ENCODE data around the gene ATRN.
"Not testable (repeated sequence)": the region's sequence is repeated elsewhere in the genome, so short reads cannot be mapped to it uniquely, and the experiment has no call there.

The ATRN gene

DNA sequence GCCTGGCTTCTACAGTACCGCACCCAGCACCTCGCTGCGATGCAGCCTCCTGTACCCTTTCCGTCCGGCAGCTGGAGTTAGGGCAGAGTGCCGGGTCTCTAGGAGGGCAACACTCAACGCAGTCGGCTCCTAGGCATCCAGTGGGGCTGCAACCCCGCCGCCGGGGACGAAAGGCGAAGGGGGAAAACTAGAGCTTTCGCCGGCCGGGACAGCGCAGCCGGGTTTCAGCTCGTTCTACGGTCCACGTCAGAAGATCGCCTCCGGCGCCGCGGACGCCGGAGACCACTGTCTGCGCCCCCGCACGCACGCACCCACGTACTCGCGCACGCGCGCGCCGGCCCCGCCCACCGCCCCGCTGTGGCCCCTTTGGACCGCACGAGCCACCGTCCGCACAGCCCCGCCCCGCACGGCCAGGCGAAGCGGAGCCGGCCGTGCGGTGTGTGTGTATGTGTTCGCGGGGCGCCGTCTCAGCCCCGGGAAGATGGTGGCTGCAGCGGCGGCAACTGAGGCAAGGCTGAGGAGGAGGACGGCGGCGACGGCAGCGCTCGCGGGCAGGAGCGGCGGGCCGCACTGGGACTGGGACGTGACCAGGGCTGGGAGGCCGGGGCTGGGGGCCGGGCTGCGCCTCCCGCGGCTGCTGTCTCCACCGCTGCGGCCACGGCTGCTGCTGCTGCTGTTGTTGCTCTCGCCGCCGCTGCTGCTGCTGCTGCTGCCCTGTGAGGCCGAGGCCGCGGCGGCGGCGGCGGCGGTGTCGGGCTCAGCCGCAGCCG is at the start of gene ATRN:
ATRN (plus strand) TSS at position 392 of the 770 bp plus-strand sequence; CDS start at position 482, 90 bp downstream.
- peak; percentile 70 for DNase-seq (ENCODE audit: low read depth)

DNA sequence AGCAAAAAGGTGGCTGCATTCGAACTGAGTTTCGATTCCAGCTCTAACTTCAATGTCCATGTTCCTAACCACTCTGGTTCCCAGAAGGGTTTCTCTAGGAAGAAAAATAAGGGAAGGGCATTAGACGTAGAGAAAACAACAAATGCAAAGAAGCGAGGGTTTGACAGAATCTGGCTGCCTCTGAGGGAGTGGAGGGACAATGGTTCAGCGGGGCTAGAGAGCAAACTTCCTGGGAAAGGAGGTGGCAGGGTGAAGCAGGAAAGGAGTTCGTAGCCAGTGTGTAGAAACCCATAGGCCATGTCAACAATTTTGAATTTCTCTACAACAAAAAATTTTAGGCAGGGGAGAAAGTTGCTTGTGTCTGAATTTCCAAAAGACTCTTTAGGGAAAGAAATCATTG is 48.8 kb upstream of the ATRN start:
- DNase-seq (ENCODE audit: low read depth), result no peak

DNA sequence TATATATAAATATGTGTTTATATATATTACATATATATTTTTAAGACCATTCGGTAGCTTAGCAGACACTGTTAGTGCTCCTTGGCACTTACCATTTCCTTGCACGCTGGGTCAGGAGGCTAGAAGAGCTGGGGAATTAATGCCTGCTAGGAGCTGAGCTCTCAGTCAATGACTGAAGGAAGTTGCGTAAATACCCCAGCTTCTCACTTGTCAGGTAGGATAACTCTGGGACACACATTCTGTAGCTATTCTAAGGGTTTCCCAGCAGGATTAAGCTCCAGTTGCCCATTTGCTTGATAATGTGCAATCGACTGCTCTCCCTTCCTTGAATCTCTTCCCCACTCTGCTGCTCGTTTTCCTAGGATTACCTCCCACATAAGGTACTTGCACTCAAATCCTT is 47.7 kb upstream of the ATRN start:
- no peak for DNase-seq (ENCODE audit: low read depth)

DNA sequence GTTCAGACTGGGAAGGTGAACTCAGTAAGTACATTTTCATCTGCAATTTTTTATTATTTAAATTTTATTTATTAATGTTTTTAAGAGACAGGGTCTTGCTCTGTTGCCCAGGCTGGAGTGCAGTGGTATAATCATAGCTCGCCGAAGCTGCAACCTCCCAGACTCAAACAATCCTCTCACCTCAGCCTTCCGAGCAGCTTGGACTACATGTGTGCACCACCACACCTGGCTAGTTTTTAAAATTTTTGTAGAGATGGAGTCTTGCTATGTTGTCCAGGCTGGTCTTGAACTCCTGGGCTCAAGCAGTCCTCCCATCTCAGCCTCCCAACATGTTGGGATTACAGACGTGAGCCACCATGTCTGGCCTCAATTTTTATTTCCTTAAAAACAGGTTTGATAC is 44.1 kb upstream of the ATRN start:
- not testable (repeated sequence) for DNase-seq (ENCODE audit: low read depth)

DNA sequence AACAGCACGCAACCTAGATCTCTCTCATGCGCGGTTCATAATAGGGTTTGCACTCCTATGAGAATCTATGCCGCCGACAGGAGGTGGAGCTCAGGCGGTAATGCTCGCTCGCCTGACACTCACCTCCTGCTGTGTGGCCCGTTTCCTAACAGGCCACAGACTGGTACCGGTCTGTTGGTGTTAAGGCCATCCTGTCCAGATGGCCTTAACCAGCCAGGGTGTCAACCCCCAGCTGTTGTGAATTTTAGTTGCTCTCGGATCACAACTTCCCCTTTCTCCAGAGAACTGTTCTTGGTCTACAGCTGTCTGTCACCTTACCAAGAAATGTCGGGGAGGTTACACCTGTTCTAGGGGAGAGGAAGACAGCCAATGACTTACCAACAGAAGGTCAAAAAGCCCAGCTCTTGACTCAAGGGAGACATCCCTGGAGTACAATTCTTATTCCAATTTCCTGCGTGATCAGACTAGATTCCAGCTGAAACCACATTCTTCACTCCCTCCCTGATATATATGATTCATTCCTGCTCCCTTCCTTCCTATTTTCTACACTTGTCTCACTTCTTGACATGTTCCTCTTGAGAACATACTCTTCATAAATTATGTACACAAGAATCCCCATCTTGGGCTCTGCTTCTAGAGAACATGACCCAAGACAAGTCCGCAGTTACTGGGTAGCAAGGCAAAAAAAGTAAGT is 40.3 kb upstream of the ATRN start:
- no peak for DNase-seq (ENCODE audit: low read depth)

DNA sequence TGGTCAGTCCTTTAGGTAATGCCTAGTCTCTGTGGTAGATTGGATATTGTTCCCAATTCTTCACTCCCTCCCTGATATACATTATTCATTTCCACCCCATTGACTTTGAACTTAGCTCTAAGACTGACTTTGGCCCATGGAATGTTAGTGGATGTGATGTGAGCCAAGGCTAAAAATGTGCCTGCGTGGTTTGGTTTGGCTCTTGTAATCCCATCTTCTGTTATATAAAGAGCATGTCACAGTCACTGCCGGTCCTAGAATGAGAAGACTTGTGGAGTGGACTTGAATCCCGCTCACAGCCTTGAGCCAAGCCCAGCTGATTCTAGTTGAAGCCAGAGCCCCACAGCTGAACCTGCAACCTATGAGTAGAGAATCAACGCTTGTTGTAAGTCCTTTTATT is 39.7 kb upstream of the ATRN start:
- DNase-seq (ENCODE audit: low read depth), result no peak

DNA sequence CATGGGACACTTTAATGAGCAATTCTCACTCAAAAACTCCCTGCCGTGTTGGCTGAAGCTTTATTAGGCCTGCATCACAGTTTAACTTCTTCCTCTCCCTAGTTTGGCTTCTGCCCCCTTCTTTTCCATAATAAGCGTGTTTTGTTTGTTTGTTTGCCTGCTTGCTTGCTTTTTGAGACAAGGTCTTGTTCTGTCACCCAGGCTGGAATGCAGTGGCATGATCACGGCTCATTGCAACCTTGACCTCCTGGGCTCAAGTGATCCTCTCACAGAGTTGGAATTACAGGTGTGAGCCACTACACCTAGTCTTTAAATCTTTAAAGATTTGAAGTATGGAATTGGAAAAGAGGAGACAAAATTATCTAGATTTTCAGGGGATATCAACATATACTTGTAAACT is 38.0 kb upstream of the ATRN start:
- DNase-seq (ENCODE audit: low read depth), result no peak

DNA sequence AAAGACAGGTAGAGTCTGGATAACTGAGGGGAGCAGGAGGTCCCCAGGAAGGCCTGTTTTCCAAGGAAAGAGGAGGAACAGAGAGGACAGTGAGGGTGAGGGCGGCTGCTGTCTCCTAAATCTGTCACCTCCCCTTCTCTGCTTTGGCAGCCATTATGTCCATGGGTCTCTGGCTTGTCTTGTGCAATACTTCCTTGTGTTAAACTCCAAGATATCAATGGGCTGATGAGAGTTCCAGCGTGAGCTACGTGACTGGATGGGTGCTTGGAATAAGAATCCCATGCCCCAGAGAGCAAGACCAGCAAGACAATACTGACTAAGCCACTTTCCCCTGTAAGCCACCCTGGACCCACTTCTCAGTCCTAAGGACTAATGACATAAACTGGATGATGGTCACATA is 37.1 kb upstream of the ATRN start:
- no peak for DNase-seq (ENCODE audit: low read depth)

DNA sequence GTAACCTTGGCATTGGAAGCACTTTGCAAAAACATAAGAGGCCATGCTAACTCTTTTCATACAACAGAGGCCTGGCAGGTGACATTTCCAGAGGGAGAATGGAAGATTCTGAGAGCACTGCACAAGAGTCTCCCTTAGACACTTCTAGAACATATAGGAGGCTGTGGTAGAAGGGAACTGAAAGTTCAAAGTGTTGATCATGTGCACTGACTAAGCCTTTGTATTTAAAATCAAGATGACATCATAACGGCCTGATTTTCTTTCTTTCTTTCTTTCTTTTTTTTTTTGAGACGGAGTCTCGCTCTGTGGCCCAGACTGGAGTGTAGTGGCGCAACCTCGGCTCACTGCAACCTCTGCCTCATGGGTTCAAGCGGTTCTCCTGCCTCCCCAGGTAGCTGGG is 36.6 kb upstream of the ATRN start:
- DNase-seq (ENCODE audit: low read depth), result no peak

DNA sequence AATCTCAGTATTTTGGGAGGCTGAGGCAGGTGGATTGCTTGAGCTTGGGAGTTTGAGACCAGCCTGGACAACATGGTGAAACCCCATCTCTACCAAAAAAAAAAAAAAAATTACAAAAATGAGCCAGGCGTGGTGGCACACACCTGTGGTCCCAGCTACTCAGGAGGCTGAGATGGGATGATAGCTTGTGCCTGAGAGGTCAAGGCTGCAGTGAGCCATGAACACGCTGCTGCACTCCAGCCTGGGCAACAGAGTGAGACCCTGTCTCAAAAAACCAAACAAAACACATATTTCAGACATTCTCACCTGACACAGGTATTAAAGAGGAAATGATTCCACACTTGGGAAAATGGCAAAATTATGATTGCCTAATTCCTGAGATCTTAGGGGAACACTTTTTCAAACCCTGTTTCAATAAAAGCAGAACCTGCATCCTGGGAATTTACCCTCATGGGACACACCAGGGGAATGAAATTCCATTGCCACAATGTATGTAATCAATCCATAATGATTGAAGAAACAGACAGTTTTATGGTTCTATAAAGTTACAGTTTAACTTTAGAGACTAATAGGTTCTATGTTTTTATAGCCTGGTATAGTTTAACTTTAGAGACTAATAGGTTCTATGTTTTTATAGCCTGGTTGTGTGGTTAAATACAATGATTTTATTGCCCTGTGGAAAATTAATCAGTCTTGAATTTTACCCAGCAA is 33.8 kb upstream of the ATRN start:
- DNase-seq (ENCODE audit: low read depth), result no peak

DNA sequence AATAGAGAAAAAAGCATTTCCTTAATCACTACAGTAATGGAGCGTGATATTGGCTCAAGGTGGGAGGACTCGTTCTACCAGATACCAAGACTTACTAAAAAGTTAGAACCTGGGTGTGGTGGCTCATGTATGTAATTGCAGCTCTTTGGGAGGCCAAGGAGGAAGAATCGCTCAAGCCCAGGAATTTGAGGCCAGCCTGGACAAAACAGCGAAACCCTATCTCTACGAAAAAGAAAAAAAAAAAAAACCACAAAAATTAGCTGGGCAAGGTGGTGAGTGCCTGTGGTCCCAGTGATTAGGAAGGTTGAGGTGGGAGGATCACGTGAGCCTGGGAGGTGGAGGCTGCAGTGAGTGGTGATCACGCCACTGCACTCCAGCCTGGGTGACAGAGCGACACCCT is 24.0 kb upstream of the ATRN start:
- DNase-seq (ENCODE audit: low read depth), result no peak

DNA sequence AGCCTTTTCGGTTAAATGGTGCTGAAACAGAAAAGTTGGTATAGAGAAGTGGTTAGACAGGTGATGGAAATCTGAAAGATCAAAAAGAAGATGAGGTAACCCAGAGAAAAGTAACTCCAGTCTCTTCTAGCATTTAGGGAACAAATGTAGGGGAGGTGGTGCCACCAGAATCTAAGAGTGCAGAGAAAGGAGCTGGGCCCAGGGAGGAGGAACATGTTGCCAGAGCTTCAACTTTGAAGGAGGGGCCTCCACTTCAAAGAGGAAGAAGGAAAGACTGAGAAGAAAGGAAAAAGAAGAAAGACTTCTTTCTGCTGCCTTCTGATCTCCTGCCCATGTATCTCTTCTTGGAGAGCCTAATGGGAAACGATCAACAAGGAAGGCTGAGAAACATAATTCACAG is 23.5 kb upstream of the ATRN start:
- DNase-seq (ENCODE audit: low read depth), result no peak

DNA sequence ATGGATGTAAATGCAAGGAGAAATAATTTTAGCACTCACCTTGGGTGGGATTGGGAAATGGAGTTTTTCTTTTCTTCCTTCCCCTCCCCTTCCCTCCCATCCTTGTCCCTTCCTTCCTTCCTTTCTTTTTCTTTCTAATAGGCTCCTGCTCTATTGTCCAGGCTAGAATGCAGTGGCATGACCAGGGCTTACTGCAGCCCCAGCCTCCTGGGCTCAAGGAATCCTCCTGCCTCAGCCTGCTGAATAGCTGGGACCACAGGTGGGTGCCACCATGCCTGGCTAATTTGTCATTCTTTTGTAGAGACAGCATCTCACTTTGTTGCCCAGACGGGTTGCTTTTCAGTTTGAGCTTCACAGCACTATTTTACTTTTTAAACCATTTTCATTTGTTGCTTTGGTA is 21.5 kb upstream of the ATRN start:
- DNase-seq (ENCODE audit: low read depth), result no peak

DNA sequence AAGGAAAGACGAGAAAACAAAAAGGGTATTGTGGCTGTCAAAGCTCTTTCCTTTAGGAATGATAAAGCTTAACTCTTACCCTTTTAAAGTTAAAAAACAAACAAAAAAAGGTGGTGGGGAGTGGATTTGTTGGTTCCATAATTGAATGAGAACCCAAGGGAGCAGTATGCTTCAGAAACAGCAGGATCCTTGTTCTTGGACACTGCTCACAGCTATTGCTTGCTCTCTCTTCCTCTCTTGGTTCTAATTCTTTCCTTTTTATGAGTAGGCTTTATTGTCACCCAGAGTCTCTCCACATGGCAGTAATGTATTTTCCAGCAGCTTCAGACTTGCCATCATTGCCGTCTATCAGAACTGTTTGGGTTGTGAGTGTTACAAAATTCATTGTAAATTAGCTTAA is 18.7 kb upstream of the ATRN start:
- no peak for DNase-seq (ENCODE audit: low read depth)

DNA sequence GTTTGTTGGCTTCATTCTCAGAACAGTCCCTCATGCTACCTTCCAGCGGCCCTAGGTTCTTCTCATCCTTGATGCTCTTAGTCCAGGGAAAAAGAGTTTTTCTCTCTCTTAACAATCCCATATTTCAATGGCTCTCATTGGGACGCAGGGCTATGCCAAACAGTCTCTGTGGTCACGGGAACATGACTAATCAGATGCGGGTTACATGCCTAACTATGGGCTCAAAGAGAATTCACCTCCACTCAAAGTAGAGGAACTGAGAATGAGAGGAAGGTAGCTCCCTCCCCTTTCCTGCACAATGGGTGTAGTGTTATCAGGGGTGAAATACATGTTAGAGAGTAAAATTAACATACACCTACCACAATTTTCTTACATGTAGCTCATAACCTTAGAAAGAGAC is 18.1 kb upstream of the ATRN start:
- DNase-seq (ENCODE audit: low read depth), result no peak

DNA sequence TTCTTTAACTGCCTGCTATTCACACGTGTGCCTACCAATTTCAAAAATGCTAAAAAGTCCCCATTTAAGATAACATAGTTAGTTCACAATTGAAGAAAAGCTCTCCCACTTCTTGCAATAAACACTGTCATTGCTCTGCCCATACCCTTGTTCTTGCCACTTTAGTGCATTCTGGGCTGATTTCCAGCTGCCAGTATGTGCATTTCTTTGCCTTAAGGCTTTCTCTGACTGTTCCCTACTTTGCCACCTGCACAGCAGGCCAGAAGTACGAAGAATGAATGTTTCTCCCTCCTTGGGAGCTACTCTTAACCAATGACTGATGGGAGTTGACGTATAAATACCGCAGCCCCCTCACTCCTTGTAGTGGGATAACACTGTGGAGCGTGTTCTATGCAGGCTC is 16.0 kb upstream of the ATRN start:
- DNase-seq (ENCODE audit: low read depth), result no peak

DNA sequence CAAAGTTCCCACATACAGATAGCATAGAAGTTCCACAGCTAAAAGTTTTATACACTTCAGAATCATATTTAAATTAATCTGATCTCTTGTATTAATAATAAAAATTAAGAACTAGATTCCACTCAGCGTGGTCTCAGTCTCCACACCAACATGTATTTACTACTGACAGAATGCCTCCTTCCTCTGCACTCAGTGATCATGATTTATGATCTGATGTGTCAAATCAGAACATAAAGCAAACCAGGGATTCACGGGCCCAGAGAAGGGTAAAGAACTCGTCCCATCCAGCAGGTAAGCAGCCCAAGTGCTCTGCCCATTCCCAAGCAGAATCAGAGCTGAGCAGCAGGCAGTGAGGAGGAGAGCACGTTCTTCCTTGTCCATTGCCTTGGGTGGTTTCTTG is 14.2 kb upstream of the ATRN start:
- DNase-seq (ENCODE audit: low read depth), result no peak

DNA sequence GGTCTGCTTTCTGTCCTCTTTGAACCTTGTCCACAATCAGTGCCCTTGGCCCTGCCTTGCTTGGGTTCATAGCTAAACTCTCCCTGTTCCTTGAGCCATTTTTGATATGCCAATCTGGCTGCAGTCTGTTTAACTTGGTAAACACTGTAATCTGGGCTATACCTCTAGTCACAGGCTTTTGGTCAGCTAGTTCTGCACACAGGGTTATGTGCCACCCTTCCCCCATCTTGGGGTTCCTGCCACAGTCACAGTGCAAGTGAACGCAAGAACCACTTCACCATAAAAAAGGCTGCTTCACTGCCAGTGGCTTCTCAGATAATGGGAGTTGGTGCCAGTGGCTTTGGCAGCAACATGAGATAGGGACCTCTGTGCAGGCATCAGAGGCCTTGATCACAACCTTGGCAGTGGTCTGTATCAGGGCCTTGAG is 10.9 kb upstream of the ATRN start:
- no peak for DNase-seq (ENCODE audit: low read depth)

DNA sequence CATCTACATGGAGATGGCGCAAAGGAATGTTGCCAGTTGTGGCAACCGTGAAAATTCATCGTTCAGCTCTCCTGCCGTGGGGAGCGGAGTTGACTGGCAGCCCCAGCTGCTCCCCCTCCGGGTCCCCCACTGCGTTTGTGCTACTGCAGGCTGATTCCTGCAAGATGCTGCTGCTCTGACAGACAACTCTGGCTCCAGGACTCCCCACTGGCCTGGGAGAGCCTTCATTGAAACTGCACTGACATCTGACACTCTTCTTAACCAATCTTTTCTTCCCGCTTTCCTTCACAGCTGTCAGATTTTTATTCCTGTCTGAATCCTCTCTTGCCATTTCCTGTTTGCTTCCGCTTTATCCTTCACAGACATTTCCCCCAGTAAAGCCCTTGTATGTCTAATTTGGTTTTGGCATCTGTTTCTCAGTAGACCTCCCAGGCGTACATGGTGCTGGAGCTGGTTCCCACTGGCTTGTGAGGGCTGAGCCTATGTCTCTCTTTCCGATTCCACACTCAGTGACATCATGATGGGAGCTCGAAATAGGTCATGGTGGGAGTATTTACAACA is 9.5 kb upstream of the ATRN start:
- no peak for DNase-seq (ENCODE audit: low read depth)

DNA sequence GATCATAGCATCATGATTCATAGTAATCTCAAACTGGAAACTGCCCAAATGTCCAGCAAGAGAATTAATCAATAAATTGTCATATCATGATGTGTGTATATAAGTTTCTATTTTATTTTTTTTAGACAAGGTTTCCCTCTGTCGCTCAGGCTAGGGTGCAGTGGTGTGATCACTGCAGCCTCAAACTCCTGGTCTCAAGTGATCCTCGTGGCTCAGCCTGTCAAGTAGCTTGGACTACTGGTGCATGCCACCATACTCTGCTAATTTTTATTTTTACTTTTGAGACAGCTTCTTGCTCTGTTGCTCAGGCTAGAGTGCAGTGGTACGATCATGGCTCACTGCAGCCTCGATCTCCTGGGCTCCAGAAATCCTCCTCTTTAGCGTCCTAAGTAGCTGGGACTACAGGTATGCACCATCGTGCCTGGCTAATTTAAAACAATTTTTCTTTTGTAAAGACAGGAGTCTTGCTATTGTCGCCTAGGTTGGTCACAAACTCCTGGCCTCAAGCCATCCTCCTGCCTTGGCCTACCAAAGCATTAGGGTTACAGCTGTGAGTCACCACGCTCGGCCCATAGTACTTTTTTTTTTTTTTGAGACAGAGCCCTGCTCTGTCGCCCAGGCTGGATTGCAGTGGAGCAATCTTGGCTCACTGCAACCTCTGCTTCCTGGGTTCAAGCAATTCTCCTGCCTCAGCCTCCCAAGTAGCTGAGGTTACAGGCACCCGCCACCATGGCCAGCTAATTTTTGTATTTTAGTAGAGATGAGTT is 8.7 kb upstream of the ATRN start:
- DNase-seq (ENCODE audit: low read depth), result no peak

DNA sequence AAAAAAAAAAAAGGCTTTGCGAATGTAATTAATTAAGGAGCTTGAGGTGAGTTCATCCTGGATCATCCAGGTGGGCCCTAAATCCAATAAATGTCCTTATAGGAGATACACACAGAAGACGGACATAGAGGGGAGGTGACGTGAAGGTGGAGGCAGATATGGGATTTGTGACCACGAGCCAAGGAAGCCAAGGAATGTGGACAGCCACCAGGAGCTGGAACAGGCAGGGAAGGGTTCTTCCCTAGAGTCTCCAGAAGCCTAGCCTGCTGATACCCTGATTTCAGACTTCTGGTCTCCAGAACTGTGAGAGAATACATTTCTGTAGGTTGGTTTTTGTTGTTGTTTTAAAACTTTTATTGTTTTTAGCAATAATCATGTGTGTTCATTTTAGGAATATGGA is 6.7 kb upstream of the ATRN start:
- DNase-seq (ENCODE audit: low read depth), result no peak

DNA sequence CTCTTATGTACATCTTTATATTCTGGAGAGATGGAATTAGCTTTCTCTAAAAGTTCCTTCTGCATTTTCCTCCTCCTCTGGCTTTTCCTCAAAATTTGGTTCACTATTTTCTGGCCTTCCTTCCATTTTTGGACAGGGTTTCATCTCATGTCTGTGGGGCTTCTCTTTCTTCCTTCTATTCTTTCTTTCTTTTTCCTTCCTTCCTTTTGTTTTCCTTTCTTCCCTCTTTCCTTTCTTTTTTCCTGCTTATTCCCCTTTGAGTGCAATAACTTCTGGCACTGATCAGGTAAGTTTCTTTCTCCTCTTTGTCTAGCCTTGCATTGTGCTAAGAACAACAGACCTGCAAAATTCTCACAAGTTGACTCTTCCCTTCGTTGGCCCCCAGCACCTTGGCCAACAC is 5.5 kb upstream of the ATRN start:
- DNase-seq (ENCODE audit: low read depth), result no peak
